Measurements from ENCODE around the gene DHDH.
A peak's percentile ranks its signal among the peaks of the same experiment; 100 is the strongest.

DHDH gene

GRCh38 chr19:48993175-48994034 lies 59.9 kb downstream of the DHDH start, which contains the start of the genes GYS1 and RUVBL2:
Gene GYS1, minus strand, starts transcription at chr19:48993309. Its CDS starts 197 bp downstream, at chr19:48993112.
Gene RUVBL2, plus strand, starts transcription at chr19:48993887. Its CDS starts 25 bp downstream, at chr19:48993912.
- peak; percentile 100 for DNase-seq

- DNase-seq = no peak
These were observed 60.5 kb downstream of the DHDH start for GRCh38 chr19:48994035-48994386.

Measured in retina (tissue), 1 donor.